GM12878 (cell line): ENCODE measurements around the gene CLNK. TPM values are rescaled to one million over a fixed set of nuclear protein-coding genes. Genes with fewer than 3 reads are reported as not detected.

ENCODE experiments used
- ASH2L ChIP-seq: fragments of 300-600, 200-600 bp; sonication (generic); IDR thresholded peaks from 2 replicates; pipeline ENCODE4 v1.6.1; 2017; ENCODE audit warnings: low read depth, mild to moderate bottlenecking, borderline replicate concordance
- BCL3 ChIP-seq: IDR thresholded peaks from 2 replicates; pipeline ENCODE4 v1.6.1; 2011; ENCODE audit warnings: borderline replicate concordance, low read depth, mild to moderate bottlenecking, moderate library complexity, low read length; ENCODE audit not compliant: insufficient read depth, poor library complexity, severe bottlenecking
- BHLHE40 ChIP-seq, 2 experiments: fragments of 450-650 bp in 1 of 2; IDR thresholded peaks; 2 replicates each; pipeline ENCODE4 v1.6.1; 2011 to 2017; ENCODE audit warnings: low read depth in 2 of 2, borderline replicate concordance in 1 of 2, improper control_type of control experiment in 1 of 2, low read length in 1 of 2, mild to moderate bottlenecking in 1 of 2
- GATAD2B ChIP-seq: fragments of 450-650 bp; conservative IDR thresholded peaks from 2 replicates; pipeline ENCODE4 v1.6.1; 2017; ENCODE audit warnings: low read depth, mild to moderate bottlenecking, moderate library complexity
- IKZF1 ChIP-seq: fragments of 450-650 bp; conservative IDR thresholded peaks from 2 replicates; pipeline ENCODE4 v1.6.1; 2017; ENCODE audit warnings: antibody characterized with exemption, mild to moderate bottlenecking
- IRF5 ChIP-seq: fragments of 450-650 bp; IDR thresholded peaks from 2 replicates; pipeline ENCODE4 v1.6.1; 2017; ENCODE audit warnings: borderline replicate concordance
- PKNOX1 ChIP-seq: fragments of 450-650 bp; IDR thresholded peaks from 2 replicates; pipeline ENCODE4 v1.6.1; 2016; ENCODE audit warnings: mild to moderate bottlenecking
- RUNX3 ChIP-seq: IDR thresholded peaks from 2 replicates; pipeline ENCODE4 v1.6.1; 2012; ENCODE audit warnings: low read length, inconsistent platforms
- SIN3A ChIP-seq: IDR thresholded peaks from 2 replicates; pipeline ENCODE4 v1.6.1; 2012; ENCODE audit warnings: low read depth, low read length, improper control_type of control experiment
- SPI1 ChIP-seq: IDR thresholded peaks from 2 replicates; pipeline ENCODE4 v1.6.1; 2011; ENCODE audit warnings: low read depth, mild to moderate bottlenecking, low read length, moderate library complexity, borderline replicate concordance; ENCODE audit not compliant: insufficient read depth
- SUPT20H ChIP-seq: IDR thresholded peaks from 2 replicates; pipeline ENCODE4 v1.6.1; 2011; ENCODE audit warnings: low read depth, mild to moderate bottlenecking, low read length, moderate library complexity, borderline replicate concordance; ENCODE audit not compliant: control insufficient read depth
- TCF12 ChIP-seq: IDR thresholded peaks from 2 replicates; pipeline ENCODE4 v1.6.1; 2011; ENCODE audit warnings: low read depth, mild to moderate bottlenecking, low read length
- YY1 ChIP-seq: IDR thresholded peaks from 2 replicates; pipeline ENCODE4 v1.6.1; 2011; ENCODE audit warnings: low read depth, mild to moderate bottlenecking, low read length
- ZNF274 ChIP-seq: IDR thresholded peaks from one replicate; pipeline ENCODE4 v1.8.0; 2011; ENCODE audit not compliant: insufficient read length, insufficient read depth
- ZNF687 ChIP-seq: fragments of 450-650 bp; IDR thresholded peaks from 2 replicates; pipeline ENCODE4 v1.6.1; 2017; ENCODE audit warnings: mild to moderate bottlenecking, moderate library complexity
- polyA plus RNA-seq, 11 experiments: library from polyadenylated mRNA; depleted of rRNA in 4 of 11; unstranded in 6 of 11; stranded (reverse) in 5 of 11; fragments of >200 nt; fragmentation: Nextera tagmentation in 4 of 11; fragmentation: Illumina TruSeq in 1 of 11; extraction: Ambion mirVana in 4 of 11; extraction: Trizol in 1 of 11; gene quantifications; 1 replicate in 1 of 11; 2 replicates in 10 of 11; pipeline versions ENCODE4 v1.2.1 to v1.2.3, GENCODE V29; 2011 to 2016; ENCODE audit warnings: inconsistent platforms in 2 of 11, missing spikeins in 2 of 11, low read depth in 1 of 11
- total RNA-seq, 4 experiments: library from RNA; depleted of rRNA in 3 of 4; stranded (reverse); fragments of >200 nt in 3 of 4; fragmentation: Illumina TruSeq in 1 of 4; extraction: Trizol in 1 of 4; gene quantifications; 2 replicates each; pipeline versions ENCODE4 v1.2.1 to v1.2.3, GENCODE V29; 2013 to 2021
- TF ChIP-seq, protein P1 (sequence below): IDR thresholded peaks from 2 replicates; pipeline ENCODE4 v1.6.1; 2012; ENCODE audit warnings: low read depth, low read length, improper control_type of control experiment
- TF ChIP-seq, protein P2 (sequence below): fragments of 450-650 bp; IDR thresholded peaks from 2 replicates; pipeline ENCODE4 v1.6.1; 2017; ENCODE audit warnings: mild to moderate bottlenecking

Gene CLNK
- total and polyA plus RNA-seq, 10 of the 15 experiments (the other 5 are each of a cell fraction or from before 2014, with no cell fraction given) = 2.1 to 14.3 (median 2.7) TPM

- TF ChIP-seq, protein P1, sequence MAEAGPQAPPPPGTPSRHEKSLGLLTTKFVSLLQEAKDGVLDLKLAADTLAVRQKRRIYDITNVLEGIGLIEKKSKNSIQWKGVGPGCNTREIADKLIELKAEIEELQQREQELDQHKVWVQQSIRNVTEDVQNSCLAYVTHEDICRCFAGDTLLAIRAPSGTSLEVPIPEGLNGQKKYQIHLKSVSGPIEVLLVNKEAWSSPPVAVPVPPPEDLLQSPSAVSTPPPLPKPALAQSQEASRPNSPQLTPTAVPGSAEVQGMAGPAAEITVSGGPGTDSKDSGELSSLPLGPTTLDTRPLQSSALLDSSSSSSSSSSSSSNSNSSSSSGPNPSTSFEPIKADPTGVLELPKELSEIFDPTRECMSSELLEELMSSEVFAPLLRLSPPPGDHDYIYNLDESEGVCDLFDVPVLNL = no peak
- TF ChIP-seq GATAD2B = no peak
- TF ChIP-seq SIN3A = no peak
- TF ChIP-seq ZNF274 = no peak
- TF ChIP-seq TCF12 = peak; percentile 91
- no peak for TF ChIP-seq ASH2L
- no peak for TF ChIP-seq IKZF1
- peak; percentile 78 for TF ChIP-seq ZNF687
- peak; percentile 88 for TF ChIP-seq YY1
- no peak for TF ChIP-seq SPI1
- peak; percentile 82 for TF ChIP-seq RUNX3
- TF ChIP-seq BCL3 = peak; percentile 15
- TF ChIP-seq IRF5 = no peak
- TF ChIP-seq BHLHE40 (IDR thresholded peaks at IDR 0.05; ENCODE audit: borderline replicate concordance in 1 of 2, low read depth in 2 of 2, low read length in 1 of 2) = no peak
- TF ChIP-seq PKNOX1 = peak; percentile 58; the same call in 1 of the 2 replicates
- TF ChIP-seq SUPT20H = no peak
- TF ChIP-seq, protein P2, sequence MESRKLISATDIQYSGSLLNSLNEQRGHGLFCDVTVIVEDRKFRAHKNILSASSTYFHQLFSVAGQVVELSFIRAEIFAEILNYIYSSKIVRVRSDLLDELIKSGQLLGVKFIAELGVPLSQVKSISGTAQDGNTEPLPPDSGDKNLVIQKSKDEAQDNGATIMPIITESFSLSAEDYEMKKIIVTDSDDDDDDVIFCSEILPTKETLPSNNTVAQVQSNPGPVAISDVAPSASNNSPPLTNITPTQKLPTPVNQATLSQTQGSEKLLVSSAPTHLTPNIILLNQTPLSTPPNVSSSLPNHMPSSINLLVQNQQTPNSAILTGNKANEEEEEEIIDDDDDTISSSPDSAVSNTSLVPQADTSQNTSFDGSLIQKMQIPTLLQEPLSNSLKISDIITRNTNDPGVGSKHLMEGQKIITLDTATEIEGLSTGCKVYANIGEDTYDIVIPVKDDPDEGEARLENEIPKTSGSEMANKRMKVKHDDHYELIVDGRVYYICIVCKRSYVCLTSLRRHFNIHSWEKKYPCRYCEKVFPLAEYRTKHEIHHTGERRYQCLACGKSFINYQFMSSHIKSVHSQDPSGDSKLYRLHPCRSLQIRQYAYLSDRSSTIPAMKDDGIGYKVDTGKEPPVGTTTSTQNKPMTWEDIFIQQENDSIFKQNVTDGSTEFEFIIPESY = no peak
These were observed 13.2 kb downstream of the CLNK start (continued) for GRCh38 chr4:10671366-10671765.
